Loucy (cell line): Measurements from ENCODE around the gene BNIP3.

Experiments used
- EZH2phosphoT487 ChIP-seq: fragments of 200-600 bp; IDR thresholded peaks from 2 replicates; pipeline ENCODE4 v1.6.1; 2018; ENCODE audit warnings: antibody characterized with exemption, mild to moderate bottlenecking, moderate library complexity, borderline replicate concordance
- TF ChIP-seq, protein P1 (sequence below): fragments of 200-600 bp; sonication (generic); conservative IDR thresholded peaks from 2 replicates; pipeline ENCODE4 v1.5.1; 2014; ENCODE audit warnings: mild to moderate bottlenecking, antibody characterized with exemption, low read length

DNA sequence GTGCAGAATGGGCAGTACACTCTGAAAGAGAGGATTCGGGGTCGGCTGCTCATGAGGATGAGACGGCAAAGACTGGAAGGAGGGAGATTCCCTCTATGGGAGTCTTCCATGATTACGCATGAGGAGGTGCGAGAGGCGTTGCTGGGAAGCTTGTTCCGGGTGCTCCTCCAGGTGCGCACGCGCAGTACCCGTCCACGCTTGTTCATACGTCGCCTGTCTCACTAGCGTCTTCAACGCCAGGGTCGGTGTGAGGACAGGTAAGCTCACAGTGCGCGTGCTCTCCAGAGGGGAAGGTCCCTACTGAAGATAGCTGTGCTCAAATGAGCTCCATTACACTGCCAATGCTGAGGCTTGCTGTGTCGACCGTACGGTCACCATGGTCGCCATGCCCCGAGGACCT, 39.3 kb upstream of the BNIP3 start:
- TF ChIP-seq, protein P1, sequence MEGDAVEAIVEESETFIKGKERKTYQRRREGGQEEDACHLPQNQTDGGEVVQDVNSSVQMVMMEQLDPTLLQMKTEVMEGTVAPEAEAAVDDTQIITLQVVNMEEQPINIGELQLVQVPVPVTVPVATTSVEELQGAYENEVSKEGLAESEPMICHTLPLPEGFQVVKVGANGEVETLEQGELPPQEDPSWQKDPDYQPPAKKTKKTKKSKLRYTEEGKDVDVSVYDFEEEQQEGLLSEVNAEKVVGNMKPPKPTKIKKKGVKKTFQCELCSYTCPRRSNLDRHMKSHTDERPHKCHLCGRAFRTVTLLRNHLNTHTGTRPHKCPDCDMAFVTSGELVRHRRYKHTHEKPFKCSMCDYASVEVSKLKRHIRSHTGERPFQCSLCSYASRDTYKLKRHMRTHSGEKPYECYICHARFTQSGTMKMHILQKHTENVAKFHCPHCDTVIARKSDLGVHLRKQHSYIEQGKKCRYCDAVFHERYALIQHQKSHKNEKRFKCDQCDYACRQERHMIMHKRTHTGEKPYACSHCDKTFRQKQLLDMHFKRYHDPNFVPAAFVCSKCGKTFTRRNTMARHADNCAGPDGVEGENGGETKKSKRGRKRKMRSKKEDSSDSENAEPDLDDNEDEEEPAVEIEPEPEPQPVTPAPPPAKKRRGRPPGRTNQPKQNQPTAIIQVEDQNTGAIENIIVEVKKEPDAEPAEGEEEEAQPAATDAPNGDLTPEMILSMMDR: no peak
- no peak for TF ChIP-seq EZH2phosphoT487
